ENCODE measurements around the gene DDX1.

DDX1 gene

DNA sequence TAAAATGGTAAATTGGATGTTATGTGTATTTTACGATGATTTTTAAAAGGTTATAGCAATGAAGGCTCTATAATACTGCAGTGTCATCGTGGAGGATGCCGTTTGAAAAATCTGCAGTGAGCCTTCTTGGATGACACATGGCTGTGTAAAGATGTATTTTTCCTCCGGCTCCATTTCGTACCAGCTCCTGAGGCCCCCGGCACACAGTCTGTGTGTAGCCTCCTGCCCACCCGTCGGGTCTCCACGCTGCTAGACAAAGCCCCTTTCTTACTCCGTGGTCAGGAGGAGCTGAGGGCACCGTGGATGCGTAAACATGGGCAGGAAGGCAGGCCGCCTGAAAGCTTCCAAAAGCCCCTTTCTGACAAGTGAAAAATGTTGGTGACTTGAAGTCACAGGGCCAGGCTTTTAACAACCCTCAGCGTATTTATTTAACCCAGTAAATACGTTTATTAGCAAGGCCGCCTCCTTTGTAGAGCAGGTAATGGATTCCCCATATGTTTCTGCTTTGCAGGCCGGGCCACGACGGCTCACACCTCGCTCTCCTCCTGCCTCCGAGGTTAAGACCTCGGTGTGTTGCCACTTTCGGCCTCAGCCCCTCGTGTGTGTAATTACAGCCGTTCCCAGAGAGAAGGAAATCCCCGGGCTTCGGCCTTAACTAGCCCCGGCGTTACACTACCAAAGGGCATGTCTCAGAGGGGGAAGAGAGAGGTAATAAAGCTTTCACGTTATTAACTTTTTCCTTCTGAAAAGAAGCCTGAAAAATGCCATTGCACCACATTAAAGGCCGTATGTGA is 72.8 kb downstream of the DDX1 start:
- Histone ChIP-seq H2AFZ (ENCODE audit: low read depth, low read length, severe bottlenecking) (no peak overlapping the region), H3K9me2 (replicated peaks; ENCODE audit: insufficient read depth, low read length) (no peaks in the 10 kb centered on the region), H3K4me2 (ENCODE audit: low read depth, low read length, poor library complexity, severe bottlenecking) (no peak overlapping the region), H3K9me3 (ENCODE audit: insufficient read depth, low read length) (no peaks in the 10 kb centered on the region), H3K79me2 (ENCODE audit: insufficient read depth, low read length) (no peaks in the 10 kb centered on the region), H4K20me1 (ENCODE audit: low read depth, low read length) (no peaks in the 10 kb centered on the region), H3K27ac (ENCODE audit: low read depth, low read length) (no peak overlapping the region), H3K9ac (ENCODE audit: low read length) (no peak overlapping the region), H3K4me3 (ENCODE audit: insufficient read depth, low read length, poor library complexity, severe bottlenecking) (no peak overlapping the region), H3F3A (ENCODE audit: insufficient read depth) (no peaks in the 10 kb centered on the region), H3K27me3 (ENCODE audit: low read length) (no peaks in the 10 kb centered on the region), H3K36me3 (ENCODE audit: low read length) (no peaks in the 10 kb centered on the region)
- TF ChIP-seq, protein P1, sequence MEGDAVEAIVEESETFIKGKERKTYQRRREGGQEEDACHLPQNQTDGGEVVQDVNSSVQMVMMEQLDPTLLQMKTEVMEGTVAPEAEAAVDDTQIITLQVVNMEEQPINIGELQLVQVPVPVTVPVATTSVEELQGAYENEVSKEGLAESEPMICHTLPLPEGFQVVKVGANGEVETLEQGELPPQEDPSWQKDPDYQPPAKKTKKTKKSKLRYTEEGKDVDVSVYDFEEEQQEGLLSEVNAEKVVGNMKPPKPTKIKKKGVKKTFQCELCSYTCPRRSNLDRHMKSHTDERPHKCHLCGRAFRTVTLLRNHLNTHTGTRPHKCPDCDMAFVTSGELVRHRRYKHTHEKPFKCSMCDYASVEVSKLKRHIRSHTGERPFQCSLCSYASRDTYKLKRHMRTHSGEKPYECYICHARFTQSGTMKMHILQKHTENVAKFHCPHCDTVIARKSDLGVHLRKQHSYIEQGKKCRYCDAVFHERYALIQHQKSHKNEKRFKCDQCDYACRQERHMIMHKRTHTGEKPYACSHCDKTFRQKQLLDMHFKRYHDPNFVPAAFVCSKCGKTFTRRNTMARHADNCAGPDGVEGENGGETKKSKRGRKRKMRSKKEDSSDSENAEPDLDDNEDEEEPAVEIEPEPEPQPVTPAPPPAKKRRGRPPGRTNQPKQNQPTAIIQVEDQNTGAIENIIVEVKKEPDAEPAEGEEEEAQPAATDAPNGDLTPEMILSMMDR (IDR thresholded peaks at IDR 0.05; ENCODE audit: insufficient read depth, low read length, poor library complexity, severe bottlenecking), result no peak
- TF ChIP-seq EZH2phosphoT487 (conservative IDR thresholded peaks at IDR 0.05; ENCODE audit: low read length), result no peak

DNA sequence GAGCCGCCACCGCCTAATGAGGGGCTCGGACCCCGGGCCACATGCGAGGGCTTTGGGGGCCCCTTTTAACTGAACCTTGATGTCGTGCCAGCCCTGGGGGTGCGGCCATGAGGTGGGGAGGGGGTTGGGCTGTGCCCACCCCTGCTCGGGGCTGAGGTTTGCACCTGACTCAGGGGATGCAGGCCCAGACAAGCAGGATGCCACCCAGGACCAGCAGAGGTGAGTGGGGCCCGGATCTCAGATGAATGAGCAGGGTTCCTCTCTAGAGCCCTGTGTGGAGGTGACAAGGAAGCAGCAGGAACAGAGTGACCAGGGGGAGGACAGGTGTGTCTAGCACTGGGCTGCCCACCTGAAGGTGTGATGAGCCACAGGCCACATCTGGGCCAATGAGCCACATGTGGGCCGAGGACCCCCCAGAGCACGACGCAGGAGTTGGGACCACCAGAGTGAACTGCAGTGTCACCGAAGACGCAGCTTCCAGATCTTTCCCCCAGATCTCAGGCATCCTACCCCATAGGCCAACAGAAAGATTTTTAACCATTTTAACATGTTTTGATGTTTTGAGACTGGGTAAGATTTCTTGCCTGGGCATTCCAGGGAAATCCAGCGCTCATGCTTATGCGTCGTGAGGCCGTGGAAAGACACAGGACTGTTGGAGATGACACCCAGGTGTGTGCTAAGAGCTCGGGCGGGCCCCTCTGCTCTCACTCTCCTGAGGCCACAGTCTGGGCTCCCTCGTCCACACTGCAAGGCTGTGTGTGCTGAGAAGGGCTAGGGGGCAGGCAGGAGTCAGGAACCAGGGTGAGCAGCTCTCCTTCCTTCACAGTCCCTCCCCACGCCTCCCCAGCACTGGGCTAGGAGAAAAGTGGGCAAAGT is 73.6 kb downstream of the DDX1 start:
- TF ChIP-seq, protein P1 (IDR thresholded peaks at IDR 0.05; ENCODE audit: insufficient read depth, low read length, poor library complexity, severe bottlenecking), result no peak
- no peak for TF ChIP-seq EZH2phosphoT487 (conservative IDR thresholded peaks at IDR 0.05; ENCODE audit: low read length)
- no peaks in the 10 kb centered on the region for H3F3A ChIP-seq (ENCODE audit: insufficient read depth)
- H3K9me2 ChIP-seq (replicated peaks; ENCODE audit: insufficient read depth, low read length), result no peaks in the 10 kb centered on the region
- no peak overlapping the region for H3K9ac ChIP-seq (ENCODE audit: low read length)
- no peaks in the 10 kb centered on the region for H3K9me3 ChIP-seq (ENCODE audit: insufficient read depth, low read length)
- no peaks in the 10 kb centered on the region for H4K20me1 ChIP-seq (ENCODE audit: low read depth, low read length)
- no peaks in the 10 kb centered on the region for H3K79me2 ChIP-seq (ENCODE audit: insufficient read depth, low read length)
- H3K27ac ChIP-seq (ENCODE audit: low read depth, low read length), result no peak overlapping the region
- no peaks in the 10 kb centered on the region for H3K36me3 ChIP-seq (ENCODE audit: low read length)
- no peak overlapping the region for H2AFZ ChIP-seq (ENCODE audit: low read depth, low read length, severe bottlenecking)
- H3K4me2 ChIP-seq (ENCODE audit: low read depth, low read length, poor library complexity, severe bottlenecking), result no peak overlapping the region
- H3K27me3 ChIP-seq (ENCODE audit: low read length), result no peaks in the 10 kb centered on the region
- H3K4me3 ChIP-seq (ENCODE audit: insufficient read depth, low read length, poor library complexity, severe bottlenecking), result no peak overlapping the region

DNA sequence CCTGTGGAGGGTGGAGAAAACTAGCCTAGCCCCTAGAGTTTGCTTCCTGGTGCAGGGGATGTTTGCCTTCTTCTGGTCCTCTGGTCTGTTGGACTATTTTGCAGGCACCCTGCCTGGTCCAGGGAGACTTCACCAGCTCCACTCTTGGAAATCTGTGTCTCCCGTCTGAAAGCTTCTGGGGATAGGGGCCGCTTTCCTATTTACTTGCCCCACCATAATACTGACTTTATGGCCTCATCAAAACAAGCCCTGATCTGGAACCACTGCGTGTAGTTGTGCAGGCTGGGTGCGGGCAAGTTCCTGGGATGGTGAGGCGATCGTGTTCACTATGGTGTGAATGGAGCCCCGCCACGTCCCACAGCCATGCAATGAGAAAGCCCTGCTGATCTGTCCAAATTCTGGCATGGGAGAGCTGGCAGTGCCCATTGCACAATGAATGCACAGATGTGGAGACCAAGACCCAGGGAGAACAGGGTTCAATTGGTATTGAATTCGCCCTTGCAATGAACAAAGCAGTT is 74.3 kb downstream of the DDX1 start:
- no peak overlapping the region for H3K4me3 ChIP-seq (ENCODE audit: insufficient read depth, low read length, poor library complexity, severe bottlenecking)

More for the DNA sequence above, 74.3 kb downstream of the DDX1 start:
- Histone ChIP-seq H3K79me2 (ENCODE audit: insufficient read depth, low read length) (no peaks in the 10 kb centered on the region), H3F3A (ENCODE audit: insufficient read depth) (no peaks in the 10 kb centered on the region), H3K9me3 (ENCODE audit: insufficient read depth, low read length) (no peaks in the 10 kb centered on the region), H3K4me2 (ENCODE audit: low read depth, low read length, poor library complexity, severe bottlenecking) (no peak overlapping the region), H3K9me2 (replicated peaks; ENCODE audit: insufficient read depth, low read length) (no peaks in the 10 kb centered on the region), H4K20me1 (ENCODE audit: low read depth, low read length) (no peaks in the 10 kb centered on the region), H3K27me3 (ENCODE audit: low read length) (no peaks in the 10 kb centered on the region), H2AFZ (ENCODE audit: low read depth, low read length, severe bottlenecking) (no peak overlapping the region), H3K27ac (ENCODE audit: low read depth, low read length) (no peak overlapping the region), H3K36me3 (ENCODE audit: low read length) (no peaks in the 10 kb centered on the region), H3K9ac (ENCODE audit: low read length) (no peak overlapping the region)
- TF ChIP-seq, protein P1 (IDR thresholded peaks at IDR 0.05; ENCODE audit: insufficient read depth, low read length, poor library complexity, severe bottlenecking), result no peak
- TF ChIP-seq EZH2phosphoT487 (conservative IDR thresholded peaks at IDR 0.05; ENCODE audit: low read length), result no peak
